ENCODE measurements around the gene BPIFB6.

DNA sequence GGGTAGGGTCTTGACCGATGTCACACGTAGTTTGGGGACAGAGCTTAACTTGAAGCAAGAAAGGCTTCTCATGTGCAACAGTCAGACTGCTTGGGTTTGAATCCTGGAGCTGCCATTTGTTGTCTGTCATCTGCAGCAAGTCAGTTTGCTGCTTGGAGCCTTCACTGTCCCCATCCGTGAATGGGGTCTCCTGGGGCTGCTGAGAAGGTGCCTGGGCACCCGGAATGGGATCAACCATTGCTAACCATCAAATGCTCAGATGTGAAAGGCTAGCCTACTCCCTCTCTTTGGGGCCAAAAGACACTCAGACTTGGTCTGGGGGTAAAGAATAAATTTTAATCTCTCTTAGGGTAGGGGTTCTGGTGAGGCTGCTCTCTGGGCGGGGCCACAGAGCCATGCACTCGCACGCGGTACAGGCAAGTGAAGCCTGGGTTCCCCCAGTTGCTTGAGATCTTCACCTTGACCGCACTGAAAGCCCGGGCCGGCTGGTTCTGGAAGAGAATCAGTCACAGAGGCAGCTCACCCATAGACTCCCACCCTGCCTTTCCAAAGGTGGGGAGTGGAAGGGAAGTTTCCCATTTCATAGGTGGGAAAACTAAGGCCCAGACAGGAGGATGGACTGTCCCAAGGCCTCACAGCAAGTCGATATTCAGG is 47.9 kb upstream of the BPIFB6 start:
- TF ChIP-seq, protein P1, sequence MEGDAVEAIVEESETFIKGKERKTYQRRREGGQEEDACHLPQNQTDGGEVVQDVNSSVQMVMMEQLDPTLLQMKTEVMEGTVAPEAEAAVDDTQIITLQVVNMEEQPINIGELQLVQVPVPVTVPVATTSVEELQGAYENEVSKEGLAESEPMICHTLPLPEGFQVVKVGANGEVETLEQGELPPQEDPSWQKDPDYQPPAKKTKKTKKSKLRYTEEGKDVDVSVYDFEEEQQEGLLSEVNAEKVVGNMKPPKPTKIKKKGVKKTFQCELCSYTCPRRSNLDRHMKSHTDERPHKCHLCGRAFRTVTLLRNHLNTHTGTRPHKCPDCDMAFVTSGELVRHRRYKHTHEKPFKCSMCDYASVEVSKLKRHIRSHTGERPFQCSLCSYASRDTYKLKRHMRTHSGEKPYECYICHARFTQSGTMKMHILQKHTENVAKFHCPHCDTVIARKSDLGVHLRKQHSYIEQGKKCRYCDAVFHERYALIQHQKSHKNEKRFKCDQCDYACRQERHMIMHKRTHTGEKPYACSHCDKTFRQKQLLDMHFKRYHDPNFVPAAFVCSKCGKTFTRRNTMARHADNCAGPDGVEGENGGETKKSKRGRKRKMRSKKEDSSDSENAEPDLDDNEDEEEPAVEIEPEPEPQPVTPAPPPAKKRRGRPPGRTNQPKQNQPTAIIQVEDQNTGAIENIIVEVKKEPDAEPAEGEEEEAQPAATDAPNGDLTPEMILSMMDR (IDR thresholded peaks at IDR 0.05; ENCODE audit: low read length), result no peak
- no peak for TF ChIP-seq EZH2phosphoT487 (IDR thresholded peaks at IDR 0.05; ENCODE audit: low read length)

Data from MM.1S (cell line).